ENCODE measurements around the gene ATP6V0A1. TPM values are rescaled to one million over a fixed set of nuclear protein-coding genes. Genes with fewer than 3 reads are reported as not detected.

Gene ATP6V0A1
- total RNA-seq, 1 donor from 2014 or later: 20.0 TPM

- H3K4me3 ChIP-seq (ENCODE audit: low read depth, low read length): no peak overlapping the region
- peaks cover 44% of the 10 kb centered on the region for H3K36me3 ChIP-seq (ENCODE audit: control insufficient read depth, insufficient read depth, low read length)
- no peak for DNase-seq (ENCODE audit: low read depth)
- H3K27me3 ChIP-seq (ENCODE audit: control insufficient read depth, insufficient read depth, low read length): no peaks in the 10 kb centered on the region
- FAIRE-seq: no peak
- TF ChIP-seq CTCF (IDR thresholded peaks at IDR 0.05; ENCODE audit: insufficient read depth, low read length, severe bottlenecking): no peak
Observed at GRCh38 chr17:42565523-42566214, 107.0 kb downstream of the ATP6V0A1 start.

- peak overlapping the region; percentile 99 for H3K4me3 ChIP-seq (ENCODE audit: low read depth, low read length)
- peaks cover 45% of the 10 kb centered on the region for H3K36me3 ChIP-seq (ENCODE audit: control insufficient read depth, insufficient read depth, low read length)
- DNase-seq (ENCODE audit: low read depth) (no peak), FAIRE-seq (no peak)
- H3K27me3 ChIP-seq (ENCODE audit: control insufficient read depth, insufficient read depth, low read length): no peaks in the 10 kb centered on the region
- no peak for TF ChIP-seq CTCF (IDR thresholded peaks at IDR 0.05; ENCODE audit: insufficient read depth, low read length, severe bottlenecking)
Observed at GRCh38 chr17:42566215-42566882, 107.7 kb downstream of the ATP6V0A1 start.

- peaks cover 51% of the 10 kb centered on the region for H3K36me3 ChIP-seq (ENCODE audit: control insufficient read depth, insufficient read depth, low read length)
Observed at GRCh38 chr17:42566883-42567573, 108.3 kb downstream of the ATP6V0A1 start, which contains the start of gene MLX. Gene MLX (plus strand): TSS chr17:42567100. CDS start chr17:42567125, 25 bp downstream.

GRCh38 chr17:42568341-42569111 is 109.8 kb downstream of the ATP6V0A1 start:
- Histone ChIP-seq H3K4me3 (ENCODE audit: low read depth, low read length) (no peak overlapping the region), H3K27me3 (ENCODE audit: control insufficient read depth, insufficient read depth, low read length) (no peaks in the 10 kb centered on the region), H3K36me3 (ENCODE audit: control insufficient read depth, insufficient read depth, low read length) (peaks cover 53% of the 10 kb centered on the region)
- DNase-seq (ENCODE audit: low read depth) (no peak), FAIRE-seq (no peak)
- TF ChIP-seq CTCF (IDR thresholded peaks at IDR 0.05; ENCODE audit: insufficient read depth, low read length, severe bottlenecking): no peak

More at GRCh38 chr17:42566883-42567573, 108.3 kb downstream of the ATP6V0A1 start, which contains the start of gene MLX:
- FAIRE-seq (no peak), DNase-seq (ENCODE audit: low read depth) (peak; percentile 69)
- TF ChIP-seq CTCF (IDR thresholded peaks at IDR 0.05; ENCODE audit: insufficient read depth, low read length, severe bottlenecking): no peak
- Histone ChIP-seq H3K27me3 (ENCODE audit: control insufficient read depth, insufficient read depth, low read length) (no peaks in the 10 kb centered on the region), H3K4me3 (ENCODE audit: low read depth, low read length) (peak within 1 kb of the TSS; percentile 99)

- H3K36me3 ChIP-seq (ENCODE audit: control insufficient read depth, insufficient read depth, low read length): peaks cover 36% of the 10 kb centered on the region
- FAIRE-seq (no peak), DNase-seq (ENCODE audit: low read depth) (no peak)
- no peaks in the 10 kb centered on the region for H3K27me3 ChIP-seq (ENCODE audit: control insufficient read depth, insufficient read depth, low read length)
- no peak for TF ChIP-seq CTCF (IDR thresholded peaks at IDR 0.05; ENCODE audit: insufficient read depth, low read length, severe bottlenecking)
- no peak overlapping the region for H3K4me3 ChIP-seq (ENCODE audit: low read depth, low read length)
Observed at GRCh38 chr17:42571435-42572225, 113.0 kb downstream of the ATP6V0A1 start.
